Astrocyte (in vitro differentiated cells and primary cell): ENCODE results near the gene CSK. TPM values are rescaled to one million over a fixed set of nuclear protein-coding genes. Genes with fewer than 3 reads are reported as not detected.

Experiments used
- DNase-seq: peaks from one replicate; pipeline ENCODE4 v3.0.0-alpha.2; 2010; ENCODE audit warnings: low read depth
- FAIRE-seq: peaks from 2 replicates; lab custom pipeline; 2011; peaks lifted over from hg19 to GRCh38; lab: Jason Lieb, UNC
- H2AFZ ChIP-seq: 2 replicates; pipeline ENCODE4 v1.6.0; 2012; ENCODE audit warnings: low read depth, low read length, inconsistent platforms
- H3K27ac ChIP-seq: 2 replicates; pipeline ENCODE4 v1.5.1; 2011; ENCODE audit warnings: low read depth, low read length, inconsistent platforms
- H3K27me3 ChIP-seq: 2 replicates; pipeline ENCODE4 v1.6.0; 2011; ENCODE audit warnings: low read length, inconsistent platforms; ENCODE audit not compliant: insufficient read depth
- H3K36me3 ChIP-seq: 2 replicates; pipeline ENCODE4 v1.5.1; 2011; ENCODE audit warnings: low read length, inconsistent platforms; ENCODE audit not compliant: insufficient read depth
- H3K4me1 ChIP-seq: 2 replicates; pipeline ENCODE4 v1.5.1; 2011; ENCODE audit warnings: low read length, inconsistent platforms; ENCODE audit not compliant: insufficient read depth
- H3K4me2 ChIP-seq: 2 replicates; pipeline ENCODE4 v1.6.0; 2012; ENCODE audit warnings: low read length, inconsistent platforms
- H3K4me3 ChIP-seq: 2 replicates; pipeline ENCODE4 v1.5.1; 2011; ENCODE audit warnings: low read depth, mild to moderate bottlenecking, low read length, inconsistent platforms; ENCODE audit not compliant: insufficient read depth
- H3K79me2 ChIP-seq: 2 replicates; pipeline ENCODE4 v1.6.0; 2012; ENCODE audit warnings: mild to moderate bottlenecking, low read length, inconsistent platforms; ENCODE audit not compliant: insufficient read depth
- H3K9ac ChIP-seq: 2 replicates; pipeline ENCODE4 v1.6.0; 2012; ENCODE audit warnings: mild to moderate bottlenecking, low read length, inconsistent platforms
- H3K9me3 ChIP-seq: 2 replicates; pipeline ENCODE4 v1.5.1; 2012; ENCODE audit warnings: low read depth, mild to moderate bottlenecking, low read length, inconsistent platforms; ENCODE audit not compliant: insufficient read depth
- H4K20me1 ChIP-seq: 2 replicates; pipeline ENCODE4 v1.6.0; 2012; ENCODE audit warnings: low read length, inconsistent platforms; ENCODE audit not compliant: insufficient read depth
- H3K27ac Mint-ChIP-seq: one replicate; pipeline ENCODE4 v1.8.0; 2021; ENCODE audit warnings: mild to moderate bottlenecking, mixed read lengths; ENCODE audit not compliant: unreplicated experiment
- H3K27me3 Mint-ChIP-seq: one replicate; pipeline ENCODE4 v1.8.0; 2021; ENCODE audit warnings: low read depth, mixed read lengths; ENCODE audit not compliant: unreplicated experiment
- H3K36me3 Mint-ChIP-seq: one replicate; pipeline ENCODE4 v1.8.0; 2021; ENCODE audit warnings: low read depth, mixed read lengths; ENCODE audit not compliant: unreplicated experiment
- H3K4me1 Mint-ChIP-seq: one replicate; pipeline ENCODE4 v1.8.0; 2021; ENCODE audit warnings: low read depth, mixed read lengths; ENCODE audit not compliant: unreplicated experiment
- H3K4me3 Mint-ChIP-seq: one replicate; pipeline ENCODE4 v1.8.0; 2021; ENCODE audit warnings: mild to moderate bottlenecking, moderate library complexity, mixed read lengths; ENCODE audit not compliant: unreplicated experiment
- H3K9me3 Mint-ChIP-seq: one replicate; pipeline ENCODE4 v1.8.0; 2021; ENCODE audit warnings: mild to moderate bottlenecking, mixed read lengths; ENCODE audit not compliant: unreplicated experiment
- EZH2 ChIP-seq: IDR thresholded peaks from 2 replicates; pipeline ENCODE4 v1.6.1; 2012; ENCODE audit warnings: mild to moderate bottlenecking, low read length, inconsistent platforms; ENCODE audit not compliant: insufficient read depth
- total RNA-seq: library from RNA; stranded (reverse); gene quantifications from 2 replicates; pipeline ENCODE4 v1.2.1, GENCODE V29; 2021
- TF ChIP-seq, protein P1 (sequence below): IDR thresholded peaks from 2 replicates; pipeline ENCODE4 v1.5.1; 2011; ENCODE audit warnings: low read depth, mild to moderate bottlenecking, inconsistent platforms, low read length, moderate library complexity; ENCODE audit not compliant: insufficient read depth

Gene CSK
- total RNA-seq, 1 donor from 2014 or later = 49.8 TPM

DNA sequence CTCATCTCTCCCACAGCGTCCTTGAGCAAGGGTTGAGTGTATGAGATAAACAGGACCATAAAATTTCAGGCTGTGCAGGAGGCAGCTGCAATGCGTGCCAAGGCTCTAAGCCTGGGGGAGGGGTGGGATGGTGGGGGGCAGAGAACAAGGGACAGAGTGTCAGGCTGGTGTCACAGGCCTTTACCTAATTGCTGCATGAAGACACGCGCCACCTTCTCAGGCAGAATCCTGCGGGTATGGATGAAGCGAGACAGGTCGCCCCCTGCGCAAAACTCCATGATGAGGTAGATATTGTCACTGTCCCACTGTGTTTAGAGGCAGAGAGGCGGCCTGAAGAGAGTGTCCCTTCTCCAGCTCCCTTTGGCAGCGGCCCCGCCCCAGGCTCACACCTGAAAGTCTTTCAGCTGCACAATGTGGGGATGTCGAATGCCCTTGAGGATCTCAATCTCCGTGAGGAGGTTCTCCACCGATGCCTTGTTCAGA is 60.1 kb downstream of the CSK start:
- H4K20me1 ChIP-seq = peaks cover 12% of the 10 kb centered on the region
- DNase-seq (no peak), FAIRE-seq (no peak)
- H3K27me3 ChIP-seq = no peaks in the 10 kb centered on the region
- Mint-ChIP-seq H3K27ac (peak overlapping the region; percentile 23), H3K4me3 (peak overlapping the region; percentile 91), H3K4me1 (no peaks in the 10 kb centered on the region), H3K9me3 (peaks cover 2% of the 10 kb centered on the region), H3K36me3 (peaks cover 8% of the 10 kb centered on the region), H3K27me3 (no peaks in the 10 kb centered on the region)
- no peak overlapping the region for H3K27ac ChIP-seq
- no peaks in the 10 kb centered on the region for H3K79me2 ChIP-seq
- no peak overlapping the region for H2AFZ ChIP-seq
- no peaks in the 10 kb centered on the region for H3K9me3 ChIP-seq
- H3K4me2 ChIP-seq = peak overlapping the region; percentile 96
- peak overlapping the region; percentile 78 for H3K9ac ChIP-seq
- TF ChIP-seq, protein P1, sequence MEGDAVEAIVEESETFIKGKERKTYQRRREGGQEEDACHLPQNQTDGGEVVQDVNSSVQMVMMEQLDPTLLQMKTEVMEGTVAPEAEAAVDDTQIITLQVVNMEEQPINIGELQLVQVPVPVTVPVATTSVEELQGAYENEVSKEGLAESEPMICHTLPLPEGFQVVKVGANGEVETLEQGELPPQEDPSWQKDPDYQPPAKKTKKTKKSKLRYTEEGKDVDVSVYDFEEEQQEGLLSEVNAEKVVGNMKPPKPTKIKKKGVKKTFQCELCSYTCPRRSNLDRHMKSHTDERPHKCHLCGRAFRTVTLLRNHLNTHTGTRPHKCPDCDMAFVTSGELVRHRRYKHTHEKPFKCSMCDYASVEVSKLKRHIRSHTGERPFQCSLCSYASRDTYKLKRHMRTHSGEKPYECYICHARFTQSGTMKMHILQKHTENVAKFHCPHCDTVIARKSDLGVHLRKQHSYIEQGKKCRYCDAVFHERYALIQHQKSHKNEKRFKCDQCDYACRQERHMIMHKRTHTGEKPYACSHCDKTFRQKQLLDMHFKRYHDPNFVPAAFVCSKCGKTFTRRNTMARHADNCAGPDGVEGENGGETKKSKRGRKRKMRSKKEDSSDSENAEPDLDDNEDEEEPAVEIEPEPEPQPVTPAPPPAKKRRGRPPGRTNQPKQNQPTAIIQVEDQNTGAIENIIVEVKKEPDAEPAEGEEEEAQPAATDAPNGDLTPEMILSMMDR = no peak
- TF ChIP-seq EZH2 = no peak
- no peaks in the 10 kb centered on the region for H3K36me3 ChIP-seq
- H3K4me3 ChIP-seq = no peak overlapping the region
- H3K4me1 ChIP-seq = peaks cover 12% of the 10 kb centered on the region

DNA sequence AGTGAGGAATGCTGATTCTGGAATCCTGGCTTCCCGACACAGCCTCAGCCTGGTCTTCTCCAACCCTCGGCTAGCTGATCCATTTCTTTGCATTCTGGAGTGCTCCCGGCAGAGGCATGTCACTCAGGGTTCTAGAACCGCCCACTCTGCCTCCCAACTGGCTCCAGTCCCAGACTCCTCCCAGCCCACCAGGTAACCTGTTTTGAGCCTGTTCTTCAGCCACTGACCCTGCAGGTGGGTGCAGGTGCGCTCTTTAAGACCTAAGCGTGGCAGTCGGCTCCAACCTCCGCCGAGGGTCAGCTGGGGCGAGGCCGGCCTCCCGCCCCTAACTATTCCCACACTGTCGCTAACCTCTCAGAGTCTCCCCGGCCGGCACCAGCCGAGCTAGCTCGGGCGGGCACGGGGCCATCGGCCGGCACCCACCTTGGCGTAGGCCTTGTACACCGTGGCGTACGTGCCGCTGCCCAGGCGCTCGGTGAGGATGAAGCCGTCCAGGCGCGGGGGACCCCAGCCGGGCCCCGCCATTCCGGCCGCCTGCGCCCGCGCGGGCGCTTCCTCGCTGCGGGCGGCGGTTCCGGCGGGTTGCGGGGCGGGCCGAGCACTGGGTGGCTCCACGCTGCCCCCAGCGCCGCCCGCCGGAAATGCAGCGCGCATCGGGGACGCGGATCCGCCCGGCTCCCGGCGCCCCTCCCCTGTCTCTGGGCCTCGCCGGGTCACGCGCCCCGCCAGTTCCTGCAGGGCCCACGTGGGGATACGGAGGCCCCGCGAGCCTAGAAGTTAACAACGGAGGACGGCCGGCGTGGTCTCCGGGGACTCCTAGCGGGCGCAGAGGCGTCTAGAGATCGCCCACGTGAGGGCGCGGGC is 60.9 kb downstream of the CSK start, which contains the start of gene ULK3:
ULK3 (minus strand) TSS at position 576 of the 864 bp plus-strand sequence; CDS start at position 525, 51 bp downstream.
- Mint-ChIP-seq H3K4me1 (no peaks in the 10 kb centered on the region), H3K36me3 (peaks cover 8% of the 10 kb centered on the region), H3K27ac (peak within 1 kb of the TSS; percentile 69), H3K4me3 (peak within 1 kb of the TSS; percentile 91), H3K27me3 (no peaks in the 10 kb centered on the region), H3K9me3 (no peaks in the 10 kb centered on the region)
- H3K79me2 ChIP-seq = no peaks in the 10 kb centered on the region
- peak within 1 kb of the TSS; percentile 65 for H3K27ac ChIP-seq
- peak within 1 kb of the TSS; percentile 76 for H3K4me3 ChIP-seq
- peak within 1 kb of the TSS; percentile 83 for H2AFZ ChIP-seq
- H3K9me3 ChIP-seq = no peaks in the 10 kb centered on the region
- peaks cover 12% of the 10 kb centered on the region for H3K4me1 ChIP-seq
- TF ChIP-seq EZH2 = no peak
- TF ChIP-seq, protein P1 = peak; percentile 10
- peak within 1 kb of the TSS; percentile 96 for H3K4me2 ChIP-seq
- no peaks in the 10 kb centered on the region for H3K36me3 ChIP-seq
- peaks cover 12% of the 10 kb centered on the region for H4K20me1 ChIP-seq
- H3K27me3 ChIP-seq = no peaks in the 10 kb centered on the region
- DNase-seq (peak; percentile 58), FAIRE-seq (no peak)
- H3K9ac ChIP-seq = peak within 1 kb of the TSS; percentile 78
